DND-41 (cell line): ENCODE data around the gene ABCC3.

Experiments
- EZH2 ChIP-seq: IDR thresholded peaks from 3 replicates; pipeline ENCODE4 v1.6.1; 2012; ENCODE audit warnings: borderline replicate concordance, low read depth, mild to moderate bottlenecking, moderate library complexity, low read length, inconsistent platforms; ENCODE audit not compliant: severe bottlenecking
- TF ChIP-seq, protein P1 (sequence below): IDR thresholded peaks from 2 replicates; pipeline ENCODE4 v1.5.1; 2012; ENCODE audit warnings: borderline replicate concordance, low read length, moderate library complexity, mild to moderate bottlenecking; ENCODE audit not compliant: poor library complexity, severe bottlenecking; ENCODE audit errors: extremely low read depth

DNA sequence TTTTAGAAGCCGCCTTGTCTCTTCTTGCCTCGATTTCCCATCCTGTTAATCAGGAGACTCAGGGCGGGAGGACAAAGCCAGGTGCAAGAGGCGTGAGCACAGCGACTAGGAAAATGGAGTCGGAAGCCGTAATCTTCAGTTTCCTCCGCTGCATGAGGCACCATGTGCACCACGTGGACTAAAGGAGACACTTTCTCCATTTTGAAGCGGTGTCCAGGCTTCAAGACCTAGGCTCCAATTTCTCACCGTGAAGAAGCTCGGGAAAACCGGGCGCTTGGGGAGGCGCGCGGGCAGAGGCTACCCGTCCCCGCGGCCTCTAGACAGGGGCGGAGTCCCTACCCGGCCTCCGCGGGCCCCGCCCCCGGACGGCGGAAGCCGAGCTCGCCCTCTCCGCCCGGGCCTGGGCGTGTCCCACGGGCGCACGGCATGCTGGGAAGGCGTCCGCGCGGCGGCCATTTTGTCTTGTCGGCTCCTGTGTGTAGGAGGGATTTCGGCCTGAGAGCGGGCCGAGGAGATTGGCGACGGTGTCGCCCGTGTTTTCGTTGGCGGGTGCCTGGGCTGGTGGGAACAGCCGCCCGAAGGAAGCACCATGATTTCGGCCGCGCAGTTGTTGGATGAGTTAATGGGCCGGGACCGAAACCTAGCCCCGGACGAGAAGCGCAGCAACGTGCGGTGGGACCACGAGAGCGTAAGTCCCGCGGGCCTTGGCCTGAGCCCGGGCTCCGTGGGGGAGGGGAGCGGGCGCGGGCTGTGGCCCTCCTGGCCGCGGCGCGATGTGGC lies 84.7 kb downstream of the ABCC3 start, which contains the start of gene LUC7L3:
- TF ChIP-seq, protein P1, sequence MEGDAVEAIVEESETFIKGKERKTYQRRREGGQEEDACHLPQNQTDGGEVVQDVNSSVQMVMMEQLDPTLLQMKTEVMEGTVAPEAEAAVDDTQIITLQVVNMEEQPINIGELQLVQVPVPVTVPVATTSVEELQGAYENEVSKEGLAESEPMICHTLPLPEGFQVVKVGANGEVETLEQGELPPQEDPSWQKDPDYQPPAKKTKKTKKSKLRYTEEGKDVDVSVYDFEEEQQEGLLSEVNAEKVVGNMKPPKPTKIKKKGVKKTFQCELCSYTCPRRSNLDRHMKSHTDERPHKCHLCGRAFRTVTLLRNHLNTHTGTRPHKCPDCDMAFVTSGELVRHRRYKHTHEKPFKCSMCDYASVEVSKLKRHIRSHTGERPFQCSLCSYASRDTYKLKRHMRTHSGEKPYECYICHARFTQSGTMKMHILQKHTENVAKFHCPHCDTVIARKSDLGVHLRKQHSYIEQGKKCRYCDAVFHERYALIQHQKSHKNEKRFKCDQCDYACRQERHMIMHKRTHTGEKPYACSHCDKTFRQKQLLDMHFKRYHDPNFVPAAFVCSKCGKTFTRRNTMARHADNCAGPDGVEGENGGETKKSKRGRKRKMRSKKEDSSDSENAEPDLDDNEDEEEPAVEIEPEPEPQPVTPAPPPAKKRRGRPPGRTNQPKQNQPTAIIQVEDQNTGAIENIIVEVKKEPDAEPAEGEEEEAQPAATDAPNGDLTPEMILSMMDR, result no peak
- no peak for TF ChIP-seq EZH2
